ENCODE data around the gene AP4B1. TPM values are rescaled to one million over a fixed set of nuclear protein-coding genes. Genes with fewer than 3 reads are reported as not detected.

Gene AP4B1
- polyA plus RNA-seq, 2 of the 4 experiments (the other 2 are of a cell fraction), result 9.2 to 11.9 TPM

DNA sequence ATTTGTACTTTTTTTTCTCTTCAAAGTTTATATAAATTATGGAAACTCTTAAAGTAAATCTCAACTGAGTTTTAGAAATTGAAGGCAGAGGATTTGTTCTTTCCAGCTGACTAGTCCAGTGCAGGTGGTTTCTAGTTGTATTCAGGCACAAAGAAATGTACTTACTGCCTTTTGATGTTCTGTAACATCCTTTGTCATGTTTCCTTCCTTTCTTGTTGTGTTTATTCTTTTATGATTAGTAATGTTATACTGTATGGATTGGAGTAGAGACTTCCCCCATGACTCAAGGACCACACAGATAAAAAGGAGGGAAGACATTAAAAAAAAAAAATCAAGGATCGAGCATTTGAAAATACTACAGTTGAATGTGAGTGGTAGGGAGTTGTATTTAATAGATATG lies 32.5 kb upstream of the AP4B1 start (continued):
- TF ChIP-seq, protein P1, sequence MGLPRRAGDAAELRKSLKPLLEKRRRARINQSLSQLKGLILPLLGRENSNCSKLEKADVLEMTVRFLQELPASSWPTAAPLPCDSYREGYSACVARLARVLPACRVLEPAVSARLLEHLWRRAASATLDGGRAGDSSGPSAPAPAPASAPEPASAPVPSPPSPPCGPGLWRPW (IDR thresholded peaks at IDR 0.05), result no peak
- no peak for TF ChIP-seq GATA3 (IDR thresholded peaks at IDR 0.05; ENCODE audit: borderline replicate concordance)
- no peak for TF ChIP-seq EHMT2 (IDR thresholded peaks at IDR 0.05; ENCODE audit: low read depth)
- no peak for TF ChIP-seq JUN (IDR thresholded peaks at IDR 0.05)

DNA sequence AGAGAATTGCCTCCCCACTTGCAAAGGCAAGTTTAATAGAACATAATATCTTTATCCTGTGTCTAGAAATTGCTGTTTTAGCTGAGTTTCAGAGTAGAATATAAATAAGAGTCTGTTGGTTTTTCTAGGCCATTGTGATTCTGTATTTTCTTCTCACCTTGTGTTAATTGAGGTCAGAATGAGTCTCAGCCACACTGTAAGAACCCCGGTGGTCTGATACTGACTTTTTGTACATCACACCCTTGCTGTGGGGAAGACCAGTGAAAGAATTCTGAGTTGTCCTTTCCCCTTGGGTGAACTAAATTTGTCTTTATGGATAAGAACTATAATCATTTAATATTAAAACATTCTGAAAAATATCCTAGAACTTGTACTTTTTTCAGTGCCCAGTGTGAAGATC lies 31.4 kb upstream of the AP4B1 start:
- DNase-seq (ENCODE audit: low read depth in 1 of 2, low spot score in 1 of 2) (no peak), ATAC-seq (no peak), FAIRE-seq (no peak)
- Histone ChIP-seq H3K4me1 (peaks cover 9% of the 10 kb centered on the region), H3K4me2 (no peak overlapping the region), H3K4me3 (no peak overlapping the region), H3K27ac (no peak overlapping the region), H3K9me3 (no peaks in the 10 kb centered on the region)
- POLR2A ChIA-PET, result no interaction called here
- TF ChIP-seq ZNF302 (CRISPR knock-in tag; IDR thresholded peaks at IDR 0.05) (no peak), HOXB5 (CRISPR knock-in tag; IDR thresholded peaks at IDR 0.05) (no peak), HDAC2 (IDR thresholded peaks at IDR 0.05) (no peak), TFCP2L1 (CRISPR knock-in tag; IDR thresholded peaks at IDR 0.05) (no peak), MYC (IDR thresholded peaks at IDR 0.05; ENCODE audit: borderline replicate concordance, low read length) (no peak), NPAS2 (CRISPR knock-in tag; IDR thresholded peaks at IDR 0.05; ENCODE audit: borderline replicate concordance) (no peak), BHLHE40 (IDR thresholded peaks at IDR 0.05; ENCODE audit: low read depth, low read length) (no peak), MAFK (IDR thresholded peaks at IDR 0.05; ENCODE audit: partially characterized antibody) (no peak), NFE2L2 (conservative IDR thresholded peaks at IDR 0.05; ENCODE audit: low read length) (no peak), ZFP36 (IDR thresholded peaks at IDR 0.05; ENCODE audit: borderline replicate concordance, partially characterized antibody) (no peak), SMC3 (IDR thresholded peaks at IDR 0.05) (no peak)
- TF ChIP-seq, protein P2, sequence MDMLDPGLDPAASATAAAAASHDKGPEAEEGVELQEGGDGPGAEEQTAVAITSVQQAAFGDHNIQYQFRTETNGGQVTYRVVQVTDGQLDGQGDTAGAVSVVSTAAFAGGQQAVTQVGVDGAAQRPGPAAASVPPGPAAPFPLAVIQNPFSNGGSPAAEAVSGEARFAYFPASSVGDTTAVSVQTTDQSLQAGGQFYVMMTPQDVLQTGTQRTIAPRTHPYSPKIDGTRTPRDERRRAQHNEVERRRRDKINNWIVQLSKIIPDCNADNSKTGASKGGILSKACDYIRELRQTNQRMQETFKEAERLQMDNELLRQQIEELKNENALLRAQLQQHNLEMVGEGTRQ (IDR thresholded peaks at IDR 0.05), result no peak
- TF ChIP-seq, protein P3, sequence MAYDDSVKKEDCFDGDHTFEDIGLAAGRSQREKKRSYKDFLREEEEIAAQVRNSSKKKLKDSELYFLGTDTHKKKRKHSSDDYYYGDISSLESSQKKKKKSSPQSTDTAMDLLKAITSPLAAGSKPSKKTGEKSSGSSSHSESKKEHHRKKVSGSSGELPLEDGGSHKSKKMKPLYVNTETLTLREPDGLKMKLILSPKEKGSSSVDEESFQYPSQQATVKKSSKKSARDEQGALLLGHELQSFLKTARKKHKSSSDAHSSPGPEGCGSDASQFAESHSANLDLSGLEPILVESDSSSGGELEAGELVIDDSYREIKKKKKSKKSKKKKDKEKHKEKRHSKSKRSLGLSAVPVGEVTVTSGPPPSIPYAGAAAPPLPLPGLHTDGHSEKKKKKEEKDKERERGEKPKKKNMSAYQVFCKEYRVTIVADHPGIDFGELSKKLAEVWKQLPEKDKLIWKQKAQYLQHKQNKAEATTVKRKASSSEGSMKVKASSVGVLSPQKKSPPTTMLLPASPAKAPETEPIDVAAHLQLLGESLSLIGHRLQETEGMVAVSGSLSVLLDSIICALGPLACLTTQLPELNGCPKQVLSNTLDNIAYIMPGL (CRISPR knock-in tag; IDR thresholded peaks at IDR 0.05; ENCODE audit: borderline replicate concordance), result no peak
- TF ChIP-seq, protein P4, sequence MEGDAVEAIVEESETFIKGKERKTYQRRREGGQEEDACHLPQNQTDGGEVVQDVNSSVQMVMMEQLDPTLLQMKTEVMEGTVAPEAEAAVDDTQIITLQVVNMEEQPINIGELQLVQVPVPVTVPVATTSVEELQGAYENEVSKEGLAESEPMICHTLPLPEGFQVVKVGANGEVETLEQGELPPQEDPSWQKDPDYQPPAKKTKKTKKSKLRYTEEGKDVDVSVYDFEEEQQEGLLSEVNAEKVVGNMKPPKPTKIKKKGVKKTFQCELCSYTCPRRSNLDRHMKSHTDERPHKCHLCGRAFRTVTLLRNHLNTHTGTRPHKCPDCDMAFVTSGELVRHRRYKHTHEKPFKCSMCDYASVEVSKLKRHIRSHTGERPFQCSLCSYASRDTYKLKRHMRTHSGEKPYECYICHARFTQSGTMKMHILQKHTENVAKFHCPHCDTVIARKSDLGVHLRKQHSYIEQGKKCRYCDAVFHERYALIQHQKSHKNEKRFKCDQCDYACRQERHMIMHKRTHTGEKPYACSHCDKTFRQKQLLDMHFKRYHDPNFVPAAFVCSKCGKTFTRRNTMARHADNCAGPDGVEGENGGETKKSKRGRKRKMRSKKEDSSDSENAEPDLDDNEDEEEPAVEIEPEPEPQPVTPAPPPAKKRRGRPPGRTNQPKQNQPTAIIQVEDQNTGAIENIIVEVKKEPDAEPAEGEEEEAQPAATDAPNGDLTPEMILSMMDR (IDR thresholded peaks at IDR 0.05), result no peak
- CTCF ChIA-PET, result no interaction called here
- 95% methylated on average over 1 of the region's 1 CpG for WGBS (ENCODE audit: missing lambda C conversion rate)

DNA sequence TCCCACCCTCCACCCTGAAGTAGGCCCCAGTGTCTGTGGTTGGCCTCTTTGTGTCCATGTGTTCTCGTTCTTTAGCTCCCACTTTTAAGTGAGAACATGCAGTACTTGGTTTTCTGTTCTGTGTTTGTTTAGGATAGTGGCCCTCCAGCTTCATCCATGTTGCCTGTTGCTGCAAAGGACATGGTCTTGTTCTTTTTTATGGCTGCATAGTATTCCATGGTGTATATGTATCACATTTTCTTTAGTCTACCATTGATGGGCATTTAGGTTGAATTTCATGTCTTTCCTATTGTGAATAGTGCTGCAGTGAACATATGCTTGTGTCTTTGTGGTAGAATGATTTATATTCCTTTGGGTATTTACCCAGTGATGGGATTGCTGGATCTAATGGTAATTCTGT lies 30.6 kb upstream of the AP4B1 start:
- Histone ChIP-seq H3K4me2 (no peak overlapping the region), H3K27ac (no peak overlapping the region), H3K4me3 (no peak overlapping the region), H3K9me3 (no peaks in the 10 kb centered on the region), H3K4me1 (peaks cover 13% of the 10 kb centered on the region)
- ChIA-PET POLR2A (no interaction called here), CTCF (no interaction called here)
- FAIRE-seq (no peak), DNase-seq (ENCODE audit: low read depth in 1 of 2, low spot score in 1 of 2) (no peak), ATAC-seq (no peak)
- WGBS (ENCODE audit: missing lambda C conversion rate), result 96% methylated on average over 1 of the region's 1 CpG
- TF ChIP-seq CEBPB (IDR thresholded peaks at IDR 0.05) (no peak), EHF (CRISPR knock-in tag; IDR thresholded peaks at IDR 0.05) (no peak), NFE2L2 (conservative IDR thresholded peaks at IDR 0.05; ENCODE audit: low read length) (no peak), CBX8 (IDR thresholded peaks at IDR 0.05) (no peak), BHLHE40 (IDR thresholded peaks at IDR 0.05; ENCODE audit: low read depth, low read length) (no peak), FOXS1 (CRISPR knock-in tag; IDR thresholded peaks at IDR 0.05) (no peak), ZFP36 (IDR thresholded peaks at IDR 0.05; ENCODE audit: borderline replicate concordance, partially characterized antibody) (no peak), SREBF2 (IDR thresholded peaks at IDR 0.05) (no peak), RAD21 (conservative IDR thresholded peaks at IDR 0.05 in 1 of 2, IDR thresholded peaks at IDR 0.05 in 1 of 2) (no peak), POLR2A (IDR thresholded peaks at IDR 0.05; ENCODE audit: low read length) (no peak), RFX5 (IDR thresholded peaks at IDR 0.05) (no peak), TFCP2L1 (CRISPR knock-in tag; IDR thresholded peaks at IDR 0.05) (no peak), ESRRA (IDR thresholded peaks at IDR 0.05; ENCODE audit: borderline replicate concordance, low read length) (no peak), MYC (IDR thresholded peaks at IDR 0.05; ENCODE audit: borderline replicate concordance, low read length) (no peak), JUN (IDR thresholded peaks at IDR 0.05) (no peak)
- TF ChIP-seq, protein P5, sequence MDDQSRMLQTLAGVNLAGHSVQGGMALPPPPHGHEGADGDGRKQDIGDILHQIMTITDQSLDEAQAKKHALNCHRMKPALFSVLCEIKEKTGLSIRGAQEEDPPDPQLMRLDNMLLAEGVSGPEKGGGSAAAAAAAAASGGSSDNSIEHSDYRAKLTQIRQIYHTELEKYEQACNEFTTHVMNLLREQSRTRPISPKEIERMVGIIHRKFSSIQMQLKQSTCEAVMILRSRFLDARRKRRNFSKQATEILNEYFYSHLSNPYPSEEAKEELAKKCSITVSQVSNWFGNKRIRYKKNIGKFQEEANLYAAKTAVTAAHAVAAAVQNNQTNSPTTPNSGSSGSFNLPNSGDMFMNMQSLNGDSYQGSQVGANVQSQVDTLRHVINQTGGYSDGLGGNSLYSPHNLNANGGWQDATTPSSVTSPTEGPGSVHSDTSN (IDR thresholded peaks at IDR 0.05), result no peak
- TF ChIP-seq, protein P6, sequence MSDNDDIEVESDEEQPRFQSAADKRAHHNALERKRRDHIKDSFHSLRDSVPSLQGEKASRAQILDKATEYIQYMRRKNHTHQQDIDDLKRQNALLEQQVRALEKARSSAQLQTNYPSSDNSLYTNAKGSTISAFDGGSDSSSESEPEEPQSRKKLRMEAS (IDR thresholded peaks at IDR 0.05), result no peak

All from A549 (cell line).